ENCODE data around the gene TXNDC11.

The TXNDC11 gene

DNA sequence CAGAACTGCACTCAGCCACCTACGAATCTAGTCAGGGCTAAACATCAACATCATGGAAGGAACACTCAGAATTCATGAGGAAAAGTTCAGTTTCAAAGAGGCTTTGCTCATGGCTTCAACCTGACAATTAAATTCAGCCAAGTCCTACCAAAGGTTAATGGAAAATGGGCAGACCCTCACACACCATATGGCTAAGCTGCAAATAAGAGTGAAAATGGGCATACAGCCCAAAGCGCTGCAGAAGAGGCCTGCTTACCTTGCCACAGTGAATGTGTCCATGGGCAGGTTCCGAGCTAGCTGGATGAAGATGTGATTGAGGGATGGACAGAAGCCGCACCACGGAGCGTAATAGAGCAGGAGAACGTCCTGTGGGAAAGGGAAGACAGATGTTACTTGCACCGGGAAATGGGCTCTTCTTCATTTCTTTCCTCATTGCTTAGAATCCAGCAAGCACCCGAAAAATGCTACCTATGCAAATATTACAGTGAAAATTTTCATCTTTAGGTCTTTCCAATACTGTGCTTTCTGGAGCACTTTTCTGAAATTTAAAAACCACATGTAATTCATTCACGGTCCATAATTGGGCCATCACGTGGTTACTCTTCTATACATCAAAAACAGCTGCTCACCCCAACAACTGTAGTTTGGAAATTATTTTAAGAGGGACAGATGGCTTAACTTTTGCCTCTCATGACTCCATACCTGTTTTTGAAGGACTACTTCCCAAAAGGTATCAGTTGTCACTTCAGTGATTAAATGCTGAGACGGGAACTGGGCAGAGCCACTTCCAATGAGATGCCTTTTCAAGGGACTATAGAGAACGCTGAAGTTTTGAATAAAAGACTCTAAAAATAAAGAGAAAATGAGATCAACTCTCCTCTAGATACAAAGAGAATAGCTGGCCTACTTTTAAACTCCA is 54.8 kb downstream of the TXNDC11 start:
- no peak for DNase-seq

DNA sequence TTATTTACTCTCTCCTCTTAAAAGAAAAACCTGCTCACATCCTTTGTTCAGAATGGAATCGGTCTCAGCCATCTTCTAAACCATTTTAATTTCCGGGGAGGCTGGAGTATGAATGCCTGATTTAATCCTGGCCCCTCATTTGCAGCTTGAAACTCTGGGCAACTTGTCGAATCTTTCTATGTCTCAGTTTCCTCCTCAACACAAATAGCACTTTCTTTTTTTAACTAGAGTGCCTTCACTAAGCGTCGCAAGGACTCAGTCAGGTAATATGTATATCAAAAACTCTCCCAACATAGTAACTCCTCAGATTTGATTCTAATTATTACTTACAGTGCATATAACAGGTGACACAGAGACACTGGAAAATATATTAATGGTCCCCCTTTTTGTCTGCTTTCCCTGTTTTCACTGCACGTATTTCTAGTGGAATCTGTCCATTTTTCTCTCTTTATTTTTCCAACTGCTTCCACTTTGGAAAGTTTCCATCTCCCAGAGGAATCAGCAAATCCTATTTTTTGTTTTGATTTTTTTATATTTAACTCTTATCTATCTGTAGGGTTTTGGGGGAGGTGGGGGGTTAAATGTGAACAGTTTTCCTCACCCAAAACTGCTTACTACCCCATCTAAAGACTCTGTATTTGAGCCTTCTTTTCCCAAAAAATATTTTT is 55.8 kb downstream of the TXNDC11 start:
- DNase-seq: no peak

DNA sequence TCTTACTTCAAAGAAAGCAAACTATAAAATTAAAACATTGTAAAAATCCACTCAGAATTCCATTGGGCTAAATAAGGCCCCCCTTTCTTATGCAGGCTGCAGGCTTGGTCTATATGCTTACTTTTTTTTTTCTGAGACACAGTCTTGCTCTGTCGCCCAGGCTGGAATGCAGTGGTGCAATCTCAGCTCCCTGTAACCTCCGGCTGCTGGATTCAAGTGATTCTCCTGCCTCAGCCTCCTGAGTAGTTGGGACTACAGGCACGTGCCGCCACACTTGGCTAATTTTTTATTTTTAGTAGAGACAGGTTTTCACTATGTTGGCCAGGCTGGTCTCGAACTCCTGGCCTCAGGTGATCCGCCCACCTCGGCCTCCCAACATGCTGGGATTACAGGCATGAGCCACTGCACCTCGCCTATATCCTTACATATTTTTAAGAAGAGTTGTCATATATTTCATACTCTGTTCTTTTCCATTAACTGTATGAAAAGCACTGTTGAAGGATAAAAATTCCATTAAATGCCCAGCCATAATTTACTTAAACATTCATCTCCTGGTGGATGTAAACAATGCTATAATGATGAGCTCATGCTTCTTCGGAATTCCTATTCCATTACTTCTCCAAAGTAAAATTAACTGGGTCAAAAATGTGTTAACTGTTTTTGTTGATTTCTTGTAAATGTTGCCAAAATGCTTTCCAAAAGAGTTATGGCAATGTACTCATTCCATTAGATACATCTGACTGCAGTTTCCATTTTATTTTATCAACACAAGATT is 56.6 kb downstream of the TXNDC11 start:
- DNase-seq: no peak

DNA sequence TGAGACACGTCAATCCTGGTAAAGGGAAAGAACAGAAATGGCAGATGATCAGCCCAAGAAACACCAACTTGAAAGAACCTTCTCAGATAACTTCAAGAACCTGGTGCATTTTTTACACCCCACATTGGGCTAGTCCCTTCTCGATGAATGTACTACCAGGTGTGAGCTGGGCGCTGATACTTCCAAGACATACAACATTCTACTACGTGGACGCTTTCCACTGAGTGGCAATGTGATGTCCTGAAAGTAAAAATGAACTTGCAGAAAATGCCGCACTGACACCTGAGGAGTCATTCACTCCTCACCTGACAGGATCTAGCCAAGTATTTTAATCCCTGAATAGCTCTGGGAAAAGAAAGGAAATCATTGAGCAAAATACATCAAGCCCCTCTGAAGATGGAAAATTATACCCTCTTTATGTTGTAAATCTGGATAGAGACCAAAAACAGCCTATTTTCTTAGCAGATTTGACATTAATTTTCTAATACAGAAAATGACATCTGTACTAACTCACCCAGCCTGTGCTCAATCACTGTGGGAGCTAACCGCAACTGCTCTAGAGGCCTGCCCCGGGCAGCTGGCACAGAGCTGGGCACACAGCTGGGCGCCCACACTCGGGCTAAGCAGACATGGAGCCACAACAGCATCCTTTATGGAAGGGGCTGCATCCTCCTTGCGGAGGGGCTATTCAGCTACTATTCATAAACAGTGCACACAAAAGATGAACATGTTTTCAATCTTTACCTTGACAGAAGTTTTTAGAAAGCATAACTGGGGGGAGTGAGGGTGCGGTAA is 58.2 kb downstream of the TXNDC11 start:
- DNase-seq: no peak

DNA sequence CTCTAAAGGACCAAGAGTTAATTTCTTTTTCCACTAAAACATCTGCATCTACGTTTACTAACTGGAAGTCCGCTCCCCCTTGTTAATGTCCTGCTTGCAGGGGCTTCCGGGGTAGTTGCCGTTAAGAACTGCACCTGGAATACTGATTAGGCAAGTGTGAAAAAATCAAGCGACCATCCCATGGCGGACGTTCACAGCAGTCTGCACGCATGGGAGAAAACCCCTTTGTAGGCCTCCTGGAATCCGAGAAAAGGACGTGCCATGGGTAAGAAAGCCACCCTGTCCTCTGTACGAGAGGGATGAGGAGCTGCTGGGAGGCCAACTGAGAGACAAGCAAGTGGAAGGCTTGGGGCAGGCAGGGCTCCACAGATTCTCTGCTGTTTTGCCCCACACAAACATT is 59.5 kb downstream of the TXNDC11 start:
- DNase-seq: no peak

DNA sequence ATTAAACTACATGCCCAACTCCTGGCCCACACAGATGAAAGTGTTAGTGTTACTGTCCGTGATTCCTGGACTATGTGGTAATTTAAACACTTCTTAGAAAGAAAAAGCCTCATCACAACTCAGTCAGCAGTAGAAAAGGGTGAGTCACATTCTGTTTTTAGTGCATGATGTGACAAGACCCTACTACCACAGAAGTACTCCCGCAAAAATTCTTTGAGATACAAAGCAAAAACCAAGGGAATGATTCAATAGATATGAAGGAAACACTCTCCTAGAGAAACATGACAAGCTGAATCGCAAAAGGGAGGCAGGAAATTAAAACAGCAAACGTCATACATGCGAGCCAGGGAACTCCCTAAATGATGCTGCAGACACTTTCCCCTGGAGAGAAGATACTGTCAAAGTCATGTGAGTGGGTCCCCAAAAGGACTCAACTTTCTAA is 60.0 kb downstream of the TXNDC11 start:
- no peak for DNase-seq

DNA sequence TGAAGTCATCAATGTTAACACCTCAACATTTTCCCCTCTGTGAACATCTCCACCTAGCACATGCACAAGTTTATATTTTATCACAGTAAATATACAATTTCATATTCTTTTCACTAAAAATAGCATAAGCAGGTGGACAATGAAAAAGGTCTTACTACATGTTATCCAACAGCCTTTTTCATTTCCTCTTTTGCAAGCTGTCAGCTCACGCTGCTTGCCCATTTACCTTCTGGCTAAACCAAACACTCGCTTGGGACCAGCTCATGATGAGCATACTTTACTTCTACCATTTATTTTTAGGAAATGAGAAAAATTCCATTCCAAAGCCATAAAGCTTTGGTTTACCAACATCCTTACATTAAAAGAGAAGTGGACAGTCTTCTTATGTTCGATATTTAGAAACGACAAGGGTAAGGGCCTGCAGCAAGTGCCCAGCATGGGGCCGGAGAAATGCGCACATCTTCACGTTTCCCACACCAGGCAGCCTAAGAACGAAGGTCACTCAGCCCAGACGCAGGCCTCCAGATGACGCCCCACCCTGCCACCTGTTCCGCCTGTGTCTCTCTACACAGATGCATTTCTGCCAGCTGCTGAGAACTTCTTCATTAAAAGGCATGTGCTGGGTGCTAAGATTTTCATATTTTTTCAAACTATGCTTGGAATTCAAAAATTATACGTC is 60.5 kb downstream of the TXNDC11 start:
- DNase-seq: no peak

DNA sequence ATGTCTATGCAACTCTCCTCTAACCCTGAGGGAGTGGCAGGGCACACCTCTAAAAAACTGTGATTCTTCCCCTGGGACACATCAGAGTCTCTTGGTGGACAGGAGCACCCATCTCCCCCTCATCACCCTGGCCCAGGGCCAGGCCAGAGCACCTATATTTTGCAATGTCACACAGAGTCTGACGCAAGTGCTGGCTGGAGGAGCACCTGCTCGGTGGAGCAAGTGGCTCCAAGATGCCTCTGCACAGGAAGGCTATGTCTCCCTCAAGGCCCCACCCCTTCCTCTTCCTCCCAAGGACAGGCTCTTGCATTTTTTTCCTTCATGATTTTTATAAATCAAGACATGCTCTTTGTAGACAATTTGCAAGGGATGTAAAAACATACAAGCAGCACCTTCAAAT is 61.1 kb downstream of the TXNDC11 start:
- DNase-seq: no peak

DNA sequence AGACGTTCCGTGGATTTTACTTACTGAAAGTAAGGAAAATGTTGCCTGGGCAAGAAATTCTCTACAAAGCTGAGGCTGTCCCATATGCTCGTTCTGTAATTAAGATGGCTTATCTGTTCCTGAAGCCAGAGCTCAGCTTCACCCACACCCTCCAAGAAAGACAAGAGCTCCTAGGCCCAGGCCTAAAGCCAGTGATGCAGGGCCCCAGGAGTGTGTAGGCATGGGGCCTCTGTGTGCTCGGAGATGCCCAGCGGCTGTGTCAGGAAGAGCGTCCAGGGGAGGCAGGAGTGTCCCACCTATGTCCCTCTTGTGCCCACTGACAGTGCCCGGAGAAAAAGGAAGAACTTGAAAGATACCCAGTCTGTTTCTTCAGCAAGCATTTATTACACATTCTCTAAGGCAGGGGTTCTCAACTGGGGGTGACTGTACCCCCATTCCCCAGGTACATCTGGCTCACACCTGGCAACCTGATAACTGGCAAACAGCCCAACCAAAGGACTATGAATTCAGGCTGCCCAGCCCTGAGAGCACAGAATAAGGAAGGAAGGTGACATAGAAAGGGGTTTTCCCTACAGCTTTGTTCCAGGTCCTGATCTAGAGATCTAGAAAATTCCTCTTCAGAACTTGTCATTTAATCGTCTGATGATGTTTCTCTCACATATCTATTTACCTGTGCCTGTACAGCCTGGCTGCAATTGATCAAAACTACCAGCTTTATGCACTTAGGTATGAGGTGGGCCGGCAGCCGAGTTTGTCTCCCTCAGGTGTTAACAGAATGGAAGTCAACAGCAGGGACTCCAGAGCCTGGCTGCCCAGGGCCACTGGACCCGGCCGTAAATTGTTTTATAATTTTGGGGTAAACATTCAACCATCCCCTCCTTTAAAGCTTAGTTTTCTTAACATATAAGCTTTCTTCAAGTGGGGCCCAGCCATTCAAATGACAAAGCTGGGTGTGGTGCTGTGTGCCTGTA is 62.4 kb downstream of the TXNDC11 start:
- DNase-seq: no peak

DNA sequence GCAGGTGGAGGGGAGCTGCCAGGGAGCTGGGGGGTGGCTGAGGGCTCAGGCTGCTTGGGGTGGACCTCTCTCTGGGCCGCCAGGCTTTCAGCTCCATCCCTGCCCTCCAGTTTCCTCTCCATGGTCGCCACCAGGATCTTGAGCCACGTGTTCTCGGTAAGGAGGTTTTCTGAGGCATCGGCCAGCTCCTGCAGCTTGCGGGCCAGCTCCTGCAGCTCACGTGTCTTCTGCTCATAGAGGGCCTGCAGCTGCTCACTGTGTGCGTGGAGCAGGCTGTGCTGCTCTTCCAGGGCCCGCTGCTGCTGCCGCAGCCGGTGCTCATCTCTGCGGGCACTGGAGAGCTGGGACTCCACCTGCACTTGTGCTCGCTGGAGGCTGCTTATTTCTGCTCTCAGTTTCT is 63.4 kb downstream of the TXNDC11 start:
- DNase-seq: no peak

DNA sequence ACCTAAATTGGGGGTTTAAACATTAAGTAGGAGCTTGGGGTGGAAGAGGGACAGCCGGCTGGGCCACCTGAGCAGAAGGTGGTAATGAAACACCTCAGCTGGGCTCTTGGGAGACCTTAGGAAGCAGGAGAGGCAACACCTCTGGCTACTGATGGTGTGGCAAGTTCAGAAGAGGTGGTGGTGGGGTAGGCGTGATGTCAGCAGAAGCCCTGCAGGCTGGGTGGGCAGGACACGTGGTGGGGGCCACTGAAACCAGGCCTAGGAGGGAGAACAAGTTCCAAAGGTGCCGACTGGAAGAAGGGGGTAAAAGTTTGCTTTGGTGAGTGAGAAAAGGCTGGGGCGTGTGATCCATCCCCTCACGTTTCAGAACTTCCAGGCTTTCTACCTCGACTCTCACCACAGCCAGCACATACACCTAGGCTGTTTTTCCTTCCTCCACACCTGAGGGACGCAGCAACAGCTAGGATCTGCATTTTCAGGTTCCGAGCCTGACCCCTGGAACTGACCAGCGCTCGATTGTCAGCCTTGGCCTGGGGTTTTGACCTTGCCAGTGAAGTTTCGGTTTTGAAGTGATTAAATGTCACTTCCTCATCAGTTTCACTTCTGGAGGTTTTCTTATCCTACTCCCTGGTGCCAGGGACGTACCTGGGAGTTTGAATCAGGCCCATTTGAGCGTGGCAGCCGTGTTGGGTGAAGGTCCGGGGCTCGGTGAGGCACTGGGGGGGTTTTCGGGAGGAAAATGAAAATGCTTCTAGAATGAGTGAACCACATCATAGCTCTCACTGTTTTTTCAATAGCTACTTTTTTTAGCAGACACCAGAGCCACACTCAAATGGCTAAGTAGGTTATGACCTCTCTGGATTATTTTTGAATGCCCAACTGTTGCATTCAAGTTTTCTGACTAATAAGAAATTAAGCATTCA is 64.4 kb downstream of the TXNDC11 start:
- no peak for DNase-seq

DNA sequence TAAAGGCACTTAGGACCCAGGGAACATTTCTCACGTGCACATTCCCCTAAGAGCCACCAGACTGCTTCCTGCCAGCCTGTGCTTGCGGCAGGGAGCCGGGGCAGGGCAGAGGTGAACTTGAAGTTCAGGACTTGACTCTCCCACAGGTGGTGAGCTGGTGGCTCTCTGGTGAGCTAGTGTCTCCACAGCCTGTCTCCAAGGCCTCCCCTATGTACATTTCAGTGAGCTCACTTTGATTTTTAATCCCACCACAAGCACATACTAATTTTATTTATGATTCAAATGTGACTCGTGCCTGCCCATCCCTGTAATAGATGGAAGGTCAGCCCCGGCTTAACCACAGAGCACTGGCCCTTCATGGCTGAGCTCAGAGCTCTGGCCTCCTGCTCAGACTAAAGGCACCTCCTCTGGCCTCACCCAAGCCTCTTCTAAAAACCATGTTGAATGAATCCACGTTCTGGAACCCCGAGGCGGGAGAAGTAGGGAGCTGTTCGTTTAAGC is 65.2 kb downstream of the TXNDC11 start:
- DNase-seq: no peak

DNA sequence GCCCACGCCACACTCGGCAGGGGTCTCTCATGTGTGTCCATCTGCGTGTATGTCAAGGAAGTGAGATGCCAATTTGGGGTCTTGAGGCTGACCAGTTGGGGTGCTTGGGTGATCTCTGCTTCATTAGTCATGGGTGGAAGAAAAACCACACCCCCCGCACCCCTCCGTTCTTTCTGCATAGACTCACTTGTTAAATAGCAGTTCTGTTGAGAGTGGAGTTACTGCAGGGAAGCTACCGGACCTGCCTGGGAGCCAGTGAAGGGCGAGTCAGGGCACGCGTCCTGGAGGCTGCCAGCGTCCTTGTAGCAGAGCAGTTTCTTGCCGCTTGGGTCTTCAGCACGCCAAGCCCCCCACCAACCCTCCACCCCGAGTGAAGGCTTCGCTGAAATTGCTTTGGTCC is 65.9 kb downstream of the TXNDC11 start:
- DNase-seq: no peak

DNA sequence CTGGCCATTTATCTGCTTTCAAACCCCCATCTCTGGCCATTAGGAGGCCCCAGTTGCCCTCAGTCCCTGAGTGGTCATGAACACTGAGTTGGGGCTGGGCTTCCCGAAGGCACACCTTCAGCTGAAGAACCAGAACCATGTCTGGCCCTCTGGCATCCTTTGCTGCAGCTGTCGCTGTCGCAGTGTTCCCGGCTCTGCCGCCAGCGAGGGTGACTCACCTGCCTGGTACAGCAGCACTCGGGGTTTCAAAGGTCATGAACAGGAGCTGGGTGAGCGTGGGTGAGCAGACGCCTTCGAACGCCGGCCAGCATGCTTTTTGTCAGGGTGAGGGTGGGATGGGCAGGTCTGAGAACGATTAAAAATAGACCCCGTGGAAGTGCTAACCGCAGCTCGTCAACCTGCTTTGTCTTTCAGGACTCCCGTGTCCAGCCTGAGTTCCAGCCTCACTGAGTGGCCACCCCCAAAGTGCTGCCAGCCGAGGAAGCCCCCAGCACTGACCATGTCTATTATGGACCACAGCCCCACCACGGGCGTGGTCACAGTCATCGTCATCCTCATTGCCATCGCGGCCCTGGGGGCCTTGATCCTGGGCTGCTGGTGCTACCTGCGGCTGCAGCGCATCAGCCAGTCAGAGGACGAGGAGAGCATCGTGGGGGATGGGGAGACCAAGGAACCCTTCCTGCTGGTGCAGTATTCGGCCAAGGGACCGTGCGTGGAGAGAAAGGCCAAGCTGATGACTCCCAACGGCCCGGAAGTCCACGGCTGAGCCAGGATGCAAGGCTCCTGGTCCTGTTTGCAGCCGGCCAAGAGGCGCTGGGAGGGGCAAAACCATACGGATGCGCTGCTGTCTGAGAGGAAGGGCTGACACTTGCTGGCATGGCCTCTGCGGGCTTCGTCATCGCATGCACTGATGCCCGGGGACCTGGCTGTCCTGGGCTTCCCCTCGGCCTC is 66.8 kb downstream of the TXNDC11 start:
- DNase-seq: no peak

DNA sequence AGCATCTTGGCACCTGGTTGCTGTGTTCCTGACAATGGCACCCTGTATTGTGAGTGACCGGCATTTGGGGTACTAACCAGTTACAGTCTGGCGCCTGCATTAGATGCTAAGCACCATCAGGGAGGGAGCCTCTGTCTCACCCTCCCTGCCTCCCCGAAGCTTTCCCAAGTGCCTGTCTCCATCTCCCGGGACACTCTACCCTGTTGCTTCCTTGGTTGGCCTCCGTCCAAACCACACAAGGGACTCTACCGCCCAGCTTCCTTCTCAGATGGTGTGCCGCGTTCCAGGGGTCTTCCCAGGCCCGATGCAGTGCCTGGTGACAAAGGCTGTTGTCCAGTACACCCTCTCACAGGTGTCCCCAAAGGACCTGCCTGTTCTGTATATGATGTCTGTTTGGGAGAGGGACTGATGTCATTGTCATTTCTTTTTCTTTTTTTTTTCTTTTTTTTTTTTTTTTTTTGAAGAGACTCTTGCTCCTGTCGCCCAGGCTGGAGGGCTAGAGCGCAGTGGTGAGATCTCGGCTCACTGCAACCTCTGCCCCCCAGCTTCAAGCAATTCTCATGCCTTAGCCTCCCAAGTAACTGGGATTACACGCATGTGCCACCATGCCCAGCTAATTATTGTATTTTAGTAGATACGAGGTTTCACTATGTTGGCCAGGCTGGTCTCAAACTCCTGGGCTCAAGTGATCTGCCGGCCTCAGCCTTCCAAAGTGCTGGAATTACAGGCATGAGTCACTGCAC is 67.7 kb downstream of the TXNDC11 start:
- DNase-seq: no peak

DNA sequence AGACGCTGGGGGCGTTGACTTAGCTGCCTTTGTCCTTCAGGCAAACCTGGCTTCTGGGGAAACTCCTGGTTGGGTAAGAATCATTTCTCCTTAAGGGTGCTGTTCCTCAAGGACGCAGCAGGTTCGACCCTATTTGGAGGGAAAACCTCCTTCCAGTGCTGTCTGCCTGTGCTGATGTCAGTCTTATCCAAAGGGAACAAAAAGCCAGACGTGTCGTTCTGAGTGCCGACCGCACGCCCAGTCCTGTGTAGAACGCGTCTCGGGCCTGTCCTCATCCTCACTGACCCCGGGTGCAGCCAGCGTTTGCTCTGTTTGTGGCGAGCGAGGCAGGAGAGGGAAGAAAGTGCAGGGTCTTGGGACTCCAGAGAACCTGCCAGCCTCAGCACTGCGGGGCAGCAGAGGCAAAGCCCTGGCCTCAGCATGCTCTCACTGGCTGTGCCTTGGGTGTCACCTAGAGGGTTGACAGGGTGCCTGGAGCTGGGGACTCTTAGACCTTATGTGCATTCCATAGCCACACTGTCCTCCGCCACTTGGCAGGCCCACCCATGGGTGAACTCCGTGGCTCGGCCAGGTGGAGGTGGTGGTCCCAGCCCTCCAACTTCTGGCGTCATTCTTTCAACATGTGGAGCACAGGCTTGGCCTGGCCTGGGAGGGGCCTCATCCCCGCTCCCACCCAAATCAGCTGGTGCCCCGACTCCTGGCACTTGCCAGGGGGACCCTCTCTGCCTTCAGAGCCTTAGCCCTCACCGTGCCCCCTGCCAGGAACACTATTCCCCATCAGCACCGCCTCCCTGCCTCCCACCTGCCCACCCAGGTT is 68.4 kb downstream of the TXNDC11 start:
- DNase-seq: no peak

Data from NCI-H82 (cell line).